NB4 (cell line): ENCODE results near the gene IL24.

Experiments used
- DNase-seq: peaks from one replicate; pipeline ENCODE4 v3.0.0; 2010; ENCODE audit warnings: low read depth
- H3K4me3 ChIP-seq: one replicate; pipeline ENCODE4 v1.5.1; 2011; ENCODE audit warnings: mild to moderate bottlenecking, low read depth, low read length, moderate library complexity
- MYC ChIP-seq: IDR thresholded peaks from 2 replicates; pipeline ENCODE4 v1.6.1; 2011; ENCODE audit warnings: low read depth, low read length
- POLR2A ChIP-seq: IDR thresholded peaks from 2 replicates; pipeline ENCODE4 v1.6.1; 2011; ENCODE audit warnings: mild to moderate bottlenecking; ENCODE audit not compliant: insufficient read length; ENCODE audit errors: extremely low read depth
- TF ChIP-seq, protein P1 (sequence below): IDR thresholded peaks from 2 replicates; pipeline ENCODE4 v1.6.1; 2011; ENCODE audit warnings: low read depth, low read length
- TF ChIP-seq, protein P2 (sequence below): IDR thresholded peaks from one replicate; pipeline ENCODE4 v1.5.1; 2012; ENCODE audit warnings: low read depth, low read length

The IL24 gene

DNA sequence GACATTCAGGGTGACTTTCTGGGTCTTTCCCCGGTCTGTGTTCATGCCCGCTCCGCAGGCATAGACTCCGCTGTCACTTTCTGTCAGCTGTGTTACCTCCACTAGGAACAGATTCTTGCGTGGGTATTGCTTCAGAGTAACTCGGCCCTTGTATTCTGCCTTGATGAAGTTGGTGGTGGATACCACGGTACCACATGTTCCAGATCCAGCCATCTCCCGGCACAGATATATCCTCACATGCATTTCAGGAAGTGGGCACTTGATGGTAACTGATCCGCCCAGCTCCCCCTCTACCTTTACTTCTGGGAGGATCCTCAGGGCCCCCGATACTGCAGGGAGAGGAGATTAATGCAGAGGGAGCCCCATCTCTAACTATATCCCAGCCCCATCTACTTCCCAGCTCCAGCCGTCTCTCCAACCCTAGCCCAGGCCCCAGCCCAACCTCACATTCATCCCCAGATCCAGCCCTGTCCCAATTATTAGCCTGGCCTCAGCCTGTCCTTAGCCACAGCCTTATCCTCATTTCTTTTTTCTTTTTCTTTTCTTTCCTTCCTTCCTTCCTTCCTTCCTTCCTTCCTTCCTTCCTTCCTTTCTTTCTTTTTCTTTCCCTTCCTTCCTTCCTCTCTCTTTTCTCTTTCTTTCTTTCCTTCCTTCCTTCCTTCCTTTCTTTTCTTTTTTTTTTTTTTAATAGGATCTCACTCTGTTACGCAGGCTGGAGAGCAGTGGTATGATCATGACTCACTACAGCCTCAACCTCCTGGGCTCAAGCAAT, 16.7 kb downstream of the IL24 start:
- no peak for DNase-seq
- H3K4me3 ChIP-seq, result no peak overlapping the region
- TF ChIP-seq, protein P1, sequence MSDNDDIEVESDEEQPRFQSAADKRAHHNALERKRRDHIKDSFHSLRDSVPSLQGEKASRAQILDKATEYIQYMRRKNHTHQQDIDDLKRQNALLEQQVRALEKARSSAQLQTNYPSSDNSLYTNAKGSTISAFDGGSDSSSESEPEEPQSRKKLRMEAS, result no peak
- TF ChIP-seq MYC, result no peak
- TF ChIP-seq, protein P2, sequence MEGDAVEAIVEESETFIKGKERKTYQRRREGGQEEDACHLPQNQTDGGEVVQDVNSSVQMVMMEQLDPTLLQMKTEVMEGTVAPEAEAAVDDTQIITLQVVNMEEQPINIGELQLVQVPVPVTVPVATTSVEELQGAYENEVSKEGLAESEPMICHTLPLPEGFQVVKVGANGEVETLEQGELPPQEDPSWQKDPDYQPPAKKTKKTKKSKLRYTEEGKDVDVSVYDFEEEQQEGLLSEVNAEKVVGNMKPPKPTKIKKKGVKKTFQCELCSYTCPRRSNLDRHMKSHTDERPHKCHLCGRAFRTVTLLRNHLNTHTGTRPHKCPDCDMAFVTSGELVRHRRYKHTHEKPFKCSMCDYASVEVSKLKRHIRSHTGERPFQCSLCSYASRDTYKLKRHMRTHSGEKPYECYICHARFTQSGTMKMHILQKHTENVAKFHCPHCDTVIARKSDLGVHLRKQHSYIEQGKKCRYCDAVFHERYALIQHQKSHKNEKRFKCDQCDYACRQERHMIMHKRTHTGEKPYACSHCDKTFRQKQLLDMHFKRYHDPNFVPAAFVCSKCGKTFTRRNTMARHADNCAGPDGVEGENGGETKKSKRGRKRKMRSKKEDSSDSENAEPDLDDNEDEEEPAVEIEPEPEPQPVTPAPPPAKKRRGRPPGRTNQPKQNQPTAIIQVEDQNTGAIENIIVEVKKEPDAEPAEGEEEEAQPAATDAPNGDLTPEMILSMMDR, result no peak
- no peak for TF ChIP-seq POLR2A

DNA sequence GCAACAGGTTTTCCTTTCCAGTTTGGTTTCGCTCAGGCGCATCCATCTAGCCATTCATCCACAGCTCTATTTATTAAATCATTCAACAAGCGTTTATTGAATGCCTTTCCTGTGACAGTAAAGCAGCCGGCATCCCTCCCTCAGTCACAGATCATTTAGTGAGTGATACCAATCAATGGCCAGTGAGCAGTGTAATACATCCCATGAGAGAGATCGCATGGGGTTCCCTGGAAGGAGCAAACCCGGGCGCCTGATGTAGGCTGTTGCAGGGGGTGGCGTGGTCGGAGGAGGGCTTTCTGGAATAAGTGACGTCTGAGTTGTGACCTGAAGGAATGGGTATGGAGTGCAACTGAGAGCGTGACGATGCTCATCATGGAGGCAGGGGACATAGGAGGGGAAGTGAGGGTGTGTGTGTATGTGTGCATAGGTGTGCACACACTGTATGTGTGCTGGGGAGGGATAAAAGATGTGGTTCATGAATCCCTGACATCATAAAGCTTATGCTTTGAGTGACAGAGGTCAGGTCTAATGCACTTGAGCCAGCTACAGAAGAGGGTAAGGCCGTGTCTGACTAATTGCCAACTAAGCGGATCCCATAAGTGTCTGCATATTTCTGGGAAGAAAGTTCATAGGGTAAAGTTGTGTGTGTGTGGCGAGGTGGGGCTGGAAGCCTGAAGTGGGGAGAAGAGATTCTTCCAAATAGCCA, 17.9 kb downstream of the IL24 start:
- no peak for DNase-seq
- H3K4me3 ChIP-seq, result no peak overlapping the region
- TF ChIP-seq, protein P1, result no peak
- TF ChIP-seq MYC (no peak), POLR2A (no peak)
- TF ChIP-seq, protein P2, result no peak

DNA sequence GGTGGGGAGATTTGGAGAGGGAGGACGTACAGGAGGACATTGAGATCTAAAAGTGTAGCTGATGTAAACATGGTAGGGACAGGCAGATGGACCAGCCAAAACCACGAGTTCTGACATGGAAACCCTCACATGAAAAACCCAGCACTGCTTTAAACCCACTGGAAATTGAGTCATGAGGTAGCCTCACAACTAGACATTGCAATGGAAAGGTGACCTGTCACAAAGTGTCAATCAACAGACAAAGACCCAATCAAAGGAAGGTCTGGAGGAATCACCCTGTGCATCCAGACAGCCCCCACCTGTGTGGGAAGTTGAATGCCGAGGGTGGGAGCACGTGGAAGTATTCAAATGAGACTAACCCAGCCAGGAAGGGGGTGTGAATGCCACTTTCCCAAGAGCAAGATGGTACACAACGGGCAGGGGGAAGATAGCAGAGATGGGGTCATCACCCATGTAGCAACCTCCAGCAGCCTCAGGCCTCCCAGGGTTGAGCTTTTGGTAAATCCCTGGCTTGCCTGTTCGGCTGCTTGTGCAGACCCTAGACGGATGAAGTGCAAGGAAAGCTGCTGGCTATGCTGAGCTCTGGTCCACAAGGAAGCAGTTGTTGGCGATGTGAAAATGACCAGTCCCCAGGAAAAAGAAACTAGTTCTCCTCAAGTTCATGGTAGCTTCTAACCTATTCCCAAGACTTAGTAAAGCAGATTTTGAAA, 18.9 kb downstream of the IL24 start:
- DNase-seq, result no peak
- TF ChIP-seq MYC (no peak), POLR2A (no peak)
- TF ChIP-seq, protein P2, result no peak
- TF ChIP-seq, protein P1, result no peak

DNA sequence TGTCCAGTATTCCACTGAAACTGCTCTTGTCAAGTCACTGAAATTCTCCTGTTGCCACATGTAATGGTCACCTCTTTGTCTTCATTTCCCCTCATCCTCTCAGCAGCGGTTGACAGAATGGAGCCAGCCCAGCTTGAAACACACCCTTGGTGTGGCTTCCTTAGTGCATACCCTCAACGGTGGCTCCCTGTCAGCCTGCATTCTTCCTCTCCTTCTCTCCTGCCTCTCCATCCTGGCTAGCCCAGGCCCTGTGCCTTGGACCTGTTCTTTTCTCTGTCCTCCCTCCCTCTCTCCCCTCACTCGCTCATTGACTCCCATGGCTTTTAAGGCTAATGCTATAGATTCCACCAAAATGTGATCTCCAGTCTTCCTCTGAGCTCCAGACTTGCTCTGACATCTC, 20.8 kb downstream of the IL24 start:
- DNase-seq, result no peak
- TF ChIP-seq, protein P1, result no peak
- TF ChIP-seq MYC (no peak), POLR2A (no peak)
- TF ChIP-seq, protein P2, result no peak
- no peak overlapping the region for H3K4me3 ChIP-seq

More for the DNA sequence above, 18.9 kb downstream of the IL24 start:
- H3K4me3 ChIP-seq, result no peak overlapping the region

DNA sequence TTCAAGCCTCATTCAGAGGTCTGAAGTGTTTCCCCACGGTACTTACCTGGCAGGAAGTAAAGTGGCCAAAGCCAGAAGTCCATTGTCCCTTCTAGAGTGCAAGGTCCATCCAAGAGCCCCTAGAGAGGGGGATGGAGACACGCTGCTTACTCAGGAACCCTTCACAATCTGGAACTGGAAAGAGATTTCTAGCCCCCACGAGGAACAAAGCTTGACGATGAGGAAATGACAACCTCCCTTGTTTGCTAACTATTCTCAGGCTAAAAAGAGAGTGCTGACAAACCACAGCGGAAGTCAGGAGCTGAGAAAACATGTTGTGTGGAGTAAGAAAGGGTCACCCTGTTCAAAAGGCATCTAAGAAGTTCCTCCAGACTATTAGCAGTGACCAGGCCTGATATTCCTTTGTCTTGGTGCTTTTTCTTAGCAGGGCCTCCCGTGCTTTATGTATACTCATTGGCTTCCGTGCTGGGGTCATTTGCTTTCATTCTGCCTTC, 24.6 kb downstream of the IL24 start, which contains the start of gene FCMR:
TSS of gene FCMR (minus strand) at position 170 of the 494 bp plus-strand sequence. CDS start at position 83, 87 bp downstream.
- TF ChIP-seq MYC (no peak), POLR2A (no peak)
- TF ChIP-seq, protein P2, result no peak
- TF ChIP-seq, protein P1, result no peak
- H3K4me3 ChIP-seq, result no peak within 1 kb of the TSS
- peak; percentile 63 for DNase-seq
